ENCODE measurements around the gene NTSR2.

The NTSR2 gene

GRCh38 chr2:11699686-11700670 lies 30.0 kb upstream of the NTSR2 start:
- DNase-seq (ENCODE audit: low spot score) = no peak
- Histone ChIP-seq H3K4me3 (no peak overlapping the region), H3K27ac (no peak overlapping the region)
- TF ChIP-seq, protein P1, sequence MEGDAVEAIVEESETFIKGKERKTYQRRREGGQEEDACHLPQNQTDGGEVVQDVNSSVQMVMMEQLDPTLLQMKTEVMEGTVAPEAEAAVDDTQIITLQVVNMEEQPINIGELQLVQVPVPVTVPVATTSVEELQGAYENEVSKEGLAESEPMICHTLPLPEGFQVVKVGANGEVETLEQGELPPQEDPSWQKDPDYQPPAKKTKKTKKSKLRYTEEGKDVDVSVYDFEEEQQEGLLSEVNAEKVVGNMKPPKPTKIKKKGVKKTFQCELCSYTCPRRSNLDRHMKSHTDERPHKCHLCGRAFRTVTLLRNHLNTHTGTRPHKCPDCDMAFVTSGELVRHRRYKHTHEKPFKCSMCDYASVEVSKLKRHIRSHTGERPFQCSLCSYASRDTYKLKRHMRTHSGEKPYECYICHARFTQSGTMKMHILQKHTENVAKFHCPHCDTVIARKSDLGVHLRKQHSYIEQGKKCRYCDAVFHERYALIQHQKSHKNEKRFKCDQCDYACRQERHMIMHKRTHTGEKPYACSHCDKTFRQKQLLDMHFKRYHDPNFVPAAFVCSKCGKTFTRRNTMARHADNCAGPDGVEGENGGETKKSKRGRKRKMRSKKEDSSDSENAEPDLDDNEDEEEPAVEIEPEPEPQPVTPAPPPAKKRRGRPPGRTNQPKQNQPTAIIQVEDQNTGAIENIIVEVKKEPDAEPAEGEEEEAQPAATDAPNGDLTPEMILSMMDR (IDR thresholded peaks at IDR 0.05) = no peak

GRCh38 chr2:11698009-11698922 lies 28.3 kb upstream of the NTSR2 start:
- no peak overlapping the region for H3K4me3 ChIP-seq
- TF ChIP-seq, protein P1 (IDR thresholded peaks at IDR 0.05) = no peak
- H3K27ac ChIP-seq = peak overlapping the region; percentile 3 to 69
- peak; percentile 82 for DNase-seq (ENCODE audit: low spot score)

GRCh38 chr2:11697103-11697871 lies 27.3 kb upstream of the NTSR2 start:
- Histone ChIP-seq H3K4me3 (no peak overlapping the region), H3K27ac (peak overlapping the region; percentile 3 to 69)
- DNase-seq (ENCODE audit: low spot score) = no peak
- TF ChIP-seq, protein P1 (IDR thresholded peaks at IDR 0.05) = no peak

DNA sequence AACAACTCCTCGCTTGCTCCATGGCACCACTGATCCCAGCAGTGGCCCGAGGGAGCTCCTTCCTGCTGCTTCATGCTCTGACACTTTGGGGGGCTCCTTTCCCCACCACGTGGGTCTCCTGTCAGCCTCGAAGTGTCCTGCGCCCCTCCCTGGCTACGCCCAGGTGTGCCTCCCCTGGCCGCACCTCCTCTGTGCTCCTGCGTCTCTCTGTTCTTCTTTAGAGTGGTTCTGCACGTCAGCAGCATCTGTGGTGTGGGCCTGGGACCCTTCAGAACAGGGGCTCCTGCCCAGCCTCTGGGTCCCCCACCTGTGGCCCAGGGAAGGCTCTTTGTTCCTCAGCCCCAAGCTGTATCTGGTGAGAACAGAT lies 26.7 kb upstream of the NTSR2 start:
- no peak overlapping the region for H3K4me3 ChIP-seq
- peak overlapping the region in 1 of 2 donors; percentile 69 for H3K27ac ChIP-seq
- DNase-seq (ENCODE audit: low spot score) = no peak
- TF ChIP-seq, protein P1 (IDR thresholded peaks at IDR 0.05) = no peak

GRCh38 chr2:11695576-11695975 lies 25.6 kb upstream of the NTSR2 start:
- no peak for DNase-seq (ENCODE audit: low spot score)
- Histone ChIP-seq H3K4me3 (no peak overlapping the region), H3K27ac (no peak overlapping the region)
- TF ChIP-seq, protein P1 (IDR thresholded peaks at IDR 0.05) = no peak

GRCh38 chr2:11692966-11693521 lies 23.0 kb upstream of the NTSR2 start:
- no peak overlapping the region for H3K27ac ChIP-seq

More at GRCh38 chr2:11692966-11693521, 23.0 kb upstream of the NTSR2 start:
- TF ChIP-seq, protein P1 (IDR thresholded peaks at IDR 0.05) = peak; percentile 47
- DNase-seq (ENCODE audit: low spot score) = no peak
- no peak overlapping the region for H3K4me3 ChIP-seq

All from coronary artery (tissue), 2 donors.